ENCODE measurements around the gene MEIOC.
"Not testable (repeated sequence)": the region's sequence is repeated elsewhere in the genome, so short reads cannot be mapped to it uniquely, and the experiment has no call there.

MEIOC gene

DNA sequence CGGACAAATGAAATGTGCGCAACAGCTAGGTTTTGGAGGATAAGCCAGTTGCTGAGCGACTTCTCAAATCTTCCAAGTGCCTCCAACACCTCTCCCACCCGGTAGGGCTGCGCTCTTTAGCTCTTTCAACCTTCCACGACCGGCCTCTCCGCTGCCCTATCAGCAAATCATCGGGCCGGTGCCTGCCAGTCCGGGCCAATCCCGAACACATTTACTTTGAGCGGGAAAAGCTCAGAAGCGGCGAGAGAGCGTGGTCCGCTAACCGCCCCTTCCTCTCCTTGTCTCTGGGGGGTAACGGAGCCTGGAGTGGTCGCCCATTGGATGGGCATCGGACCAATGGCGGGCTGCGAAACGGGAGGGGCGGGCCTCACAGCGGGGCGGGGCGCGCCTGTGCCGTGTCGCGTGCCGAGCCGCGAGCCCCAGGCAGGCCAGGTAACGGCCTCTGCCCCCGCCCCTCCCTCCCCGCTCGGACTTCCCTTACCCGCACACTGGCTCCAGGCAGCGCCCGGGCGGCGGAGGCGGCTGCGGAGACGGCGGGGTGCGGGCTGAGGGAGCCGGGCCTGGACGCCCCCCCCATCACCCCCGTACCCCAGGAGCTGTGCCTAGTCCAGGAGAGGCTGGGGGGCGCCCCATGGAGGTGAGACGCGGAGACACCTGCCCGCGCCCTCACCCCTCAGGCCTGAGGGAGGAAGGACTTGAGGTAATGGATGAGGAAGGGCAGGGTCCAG is at the start of gene MEIOC:
Gene MEIOC, plus strand, starts transcription at position 486 of the 728 bp plus-strand sequence. Its CDS starts 146 bp downstream, at position 632.
- no peak for DNase-seq

GRCh38 chr17:44606658-44607057 is 49.6 kb upstream of the MEIOC start:
- DNase-seq: no peak

- peak; percentile 69 for DNase-seq
These were observed 48.2 kb upstream of the MEIOC start for GRCh38 chr17:44607836-44608690.

GRCh38 chr17:44608727-44609435 is 47.4 kb upstream of the MEIOC start:
- peak; percentile 29 for DNase-seq

DNA sequence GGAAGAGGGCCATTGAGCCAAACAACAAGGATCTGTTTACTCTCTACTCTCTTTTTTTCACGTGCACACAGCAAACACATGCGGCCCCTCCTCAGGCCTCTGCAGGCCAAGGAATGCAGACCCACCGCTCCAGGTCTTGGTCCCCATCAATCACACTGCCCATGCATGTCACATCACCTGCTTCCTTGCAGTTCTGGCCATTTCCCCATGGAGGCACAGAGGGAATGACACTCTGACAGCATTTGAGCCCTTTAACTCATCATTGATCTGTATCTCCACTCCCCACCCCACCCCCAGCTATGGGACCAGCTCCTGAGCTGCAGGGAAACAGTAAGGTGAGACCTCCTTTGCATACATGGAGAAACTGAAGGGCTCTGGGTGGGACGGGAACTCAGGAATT is 45.9 kb upstream of the MEIOC start:
- no peak for DNase-seq

DNA sequence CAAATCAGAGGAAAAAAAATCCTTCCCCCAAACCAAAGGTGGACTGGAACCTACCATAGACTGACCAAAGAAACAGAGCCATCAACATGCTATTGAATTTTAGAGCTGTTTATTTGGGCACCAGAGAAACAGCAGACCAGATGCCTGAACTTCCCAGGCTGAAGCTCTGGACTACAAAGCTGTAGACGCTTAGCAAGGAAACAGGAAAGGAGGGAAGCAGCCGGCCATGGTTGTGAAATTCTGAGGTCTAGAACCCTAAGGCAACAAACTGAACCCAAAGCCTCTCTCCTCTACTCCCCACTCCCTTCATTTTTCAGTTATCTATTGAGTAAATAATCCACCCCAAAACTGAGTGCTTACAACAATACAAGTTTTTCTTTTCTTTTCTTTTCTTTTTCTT is 45.4 kb upstream of the MEIOC start:
- DNase-seq: no peak

- no peak for DNase-seq
These were observed 41.4 kb upstream of the MEIOC start for GRCh38 chr17:44614862-44615261.

- not testable (repeated sequence) for DNase-seq
These were observed 37.6 kb upstream of the MEIOC start for GRCh38 chr17:44618652-44619051.

DNA sequence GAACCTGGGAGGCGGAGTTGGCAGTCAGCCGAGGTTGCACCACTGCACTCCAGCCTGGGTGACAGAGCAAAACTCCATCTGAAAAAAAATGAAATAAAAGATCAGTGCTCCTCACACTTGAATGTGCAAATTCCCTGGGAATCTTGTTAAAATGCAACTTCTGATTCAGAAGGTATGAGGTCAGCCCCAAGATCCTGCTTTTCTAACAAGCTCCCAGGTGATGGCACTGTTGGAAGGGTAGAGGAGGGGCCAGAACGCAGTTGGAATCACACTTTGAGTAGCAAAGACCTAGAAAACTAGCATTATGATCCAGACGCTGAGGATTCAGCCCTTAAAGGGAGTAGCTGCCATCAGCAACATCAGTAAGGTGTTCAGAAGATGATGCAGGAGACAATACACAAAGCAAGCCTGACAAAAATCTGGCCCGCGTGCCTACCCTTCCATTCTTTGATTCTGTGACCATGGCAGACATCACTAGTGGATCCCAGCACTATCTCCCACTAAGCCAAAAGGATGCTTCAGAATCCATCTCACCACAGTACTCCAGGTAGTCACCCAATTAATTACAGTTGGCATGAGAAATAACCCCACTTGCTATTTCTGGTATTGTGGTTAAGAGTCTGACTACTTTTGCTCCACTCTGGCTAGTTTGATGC is 33.1 kb upstream of the MEIOC start:
- no peak for DNase-seq

DNA sequence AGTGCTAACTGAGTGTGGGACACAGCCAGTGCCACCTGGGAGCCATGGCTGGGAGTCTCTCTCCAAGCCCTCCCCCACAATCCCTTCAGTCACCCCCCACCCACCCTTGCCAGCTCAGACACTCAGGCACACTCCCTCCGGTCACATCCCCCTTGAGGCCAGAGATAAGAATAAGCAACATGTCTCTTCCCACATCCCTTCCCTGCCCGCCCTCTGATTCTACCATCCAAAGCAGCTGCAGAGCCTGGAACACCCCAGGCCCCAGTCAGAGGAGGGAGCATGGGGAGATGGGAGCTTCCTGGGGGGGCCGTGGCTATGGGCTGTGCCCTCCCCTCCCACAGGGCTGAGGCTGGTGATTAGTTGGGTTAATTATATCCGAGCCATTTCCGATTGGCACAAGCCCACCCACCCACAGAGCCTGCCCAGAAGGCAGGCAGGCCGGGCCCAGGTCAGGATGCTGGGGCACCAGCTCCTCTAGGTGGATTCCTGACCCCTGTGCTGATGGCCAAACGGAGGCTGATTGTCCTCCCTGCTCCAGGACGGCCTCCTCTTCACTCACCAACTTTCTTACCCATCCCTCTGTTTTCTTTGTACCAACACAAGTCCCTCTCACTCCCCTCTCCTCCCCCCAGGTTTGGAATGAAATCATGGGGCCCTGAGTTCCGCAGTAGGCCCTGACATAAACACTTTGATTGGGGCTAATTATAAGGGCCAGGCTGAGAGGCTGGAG is 28.6 kb upstream of the MEIOC start:
- no peak for DNase-seq

GRCh38 chr17:44628243-44629188 is 27.8 kb upstream of the MEIOC start:
- no peak for DNase-seq

- no peak for DNase-seq
These were observed 27.0 kb upstream of the MEIOC start for GRCh38 chr17:44629314-44629713.

DNA sequence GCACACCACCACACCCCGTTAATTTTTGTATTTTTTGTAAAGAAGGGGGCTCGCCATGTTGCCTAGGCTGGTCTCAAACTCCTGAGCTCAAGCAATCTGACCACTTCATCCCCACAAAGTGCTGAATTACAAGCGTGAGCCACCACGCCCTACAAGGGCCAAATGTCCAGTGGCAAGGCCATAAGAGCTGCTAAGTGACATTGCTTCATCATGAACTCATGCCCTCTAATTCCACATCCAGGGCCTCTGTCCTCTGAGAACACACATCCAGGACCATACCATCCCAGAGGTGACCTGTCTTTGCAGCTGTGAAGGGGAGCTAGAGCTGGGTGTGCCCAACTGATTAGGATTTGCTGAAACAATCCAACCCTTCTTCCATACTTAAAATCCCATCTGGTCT is 25.6 kb upstream of the MEIOC start:
- DNase-seq: no peak

DNA sequence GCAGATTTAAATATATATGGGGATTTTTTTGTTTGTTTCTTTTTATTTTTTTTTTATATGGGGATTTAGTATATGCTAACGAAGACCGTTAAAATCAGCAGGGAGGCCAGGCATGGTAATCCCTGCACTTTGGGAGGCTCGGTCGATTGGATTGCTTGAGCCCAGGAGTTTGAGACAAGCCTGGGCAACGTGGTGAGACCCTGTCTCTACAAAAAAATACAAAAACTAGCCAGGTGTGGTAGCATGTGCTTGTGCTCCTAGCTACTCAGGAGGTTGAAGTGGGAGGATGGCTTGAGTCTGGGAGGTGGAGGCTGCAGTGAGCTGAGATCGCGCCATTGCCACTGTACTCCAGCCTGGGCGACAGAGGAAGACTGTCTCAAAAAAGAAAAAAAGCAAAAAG is 22.3 kb upstream of the MEIOC start:
- no peak for DNase-seq

DNA sequence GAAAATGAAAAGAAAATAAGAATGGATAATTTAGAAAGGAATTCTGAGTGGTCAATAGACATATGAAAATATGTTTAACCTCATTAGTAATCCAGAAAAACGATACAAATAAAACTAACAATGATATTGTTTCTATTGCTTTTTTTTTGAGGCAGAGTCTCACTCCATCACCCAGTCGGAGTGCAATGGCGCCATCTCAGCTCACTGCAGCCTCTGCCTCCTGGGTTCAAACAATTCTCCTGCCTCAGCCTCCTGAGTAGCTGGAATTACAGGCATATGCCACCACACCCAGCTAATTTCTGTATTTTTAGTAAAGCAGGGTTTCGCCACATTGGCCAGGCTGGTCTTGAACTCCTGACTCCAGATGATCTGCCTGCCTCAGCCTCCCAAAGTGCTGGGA is 21.9 kb upstream of the MEIOC start:
- DNase-seq: not testable (repeated sequence)

- DNase-seq: no peak
These were observed 19.7 kb upstream of the MEIOC start for GRCh38 chr17:44636562-44636961.

- no peak for DNase-seq
These were observed 19.2 kb upstream of the MEIOC start for GRCh38 chr17:44637066-44637465.

DNA sequence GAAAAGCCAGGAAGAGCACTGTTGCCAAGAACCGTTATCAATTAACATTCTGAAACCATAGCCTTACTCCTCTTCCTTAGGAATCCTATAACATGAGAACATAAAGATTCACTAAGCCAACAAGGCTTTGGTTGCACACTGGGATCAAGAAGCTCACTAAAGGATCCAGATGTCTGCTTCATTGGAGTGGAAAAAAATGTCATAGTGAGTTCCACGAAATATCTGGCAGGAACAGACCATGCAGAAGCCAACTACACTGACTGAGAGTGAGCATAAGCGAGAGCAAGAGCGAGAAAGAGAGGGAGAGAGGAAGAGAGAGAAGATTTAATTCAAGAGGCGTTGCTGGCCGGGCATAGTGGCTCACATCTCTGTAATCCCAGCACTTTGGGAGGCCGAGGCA is 13.4 kb upstream of the MEIOC start:
- no peak for DNase-seq

DNA sequence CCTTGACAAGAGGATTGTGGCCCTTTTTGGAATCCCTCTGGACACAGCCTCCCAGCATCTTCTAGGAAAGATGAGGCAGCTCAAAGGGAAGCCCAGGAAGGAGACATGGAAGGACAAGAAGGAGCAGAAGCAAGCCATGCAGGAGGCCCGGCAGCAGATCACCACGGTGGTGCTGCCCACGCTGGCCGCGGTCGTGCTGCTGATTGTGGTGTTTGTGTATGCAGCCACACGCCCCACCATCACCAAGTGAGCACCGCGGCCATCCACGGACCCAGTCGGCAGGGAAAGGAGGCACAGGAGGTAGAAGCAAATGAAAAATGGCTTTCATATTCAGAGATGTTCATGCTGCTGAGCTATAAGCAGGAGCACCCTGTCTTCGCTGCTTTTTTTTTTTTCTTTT is 10.9 kb upstream of the MEIOC start:
- DNase-seq: no peak

GRCh38 chr17:44646280-44646679 is 10.0 kb upstream of the MEIOC start:
- no peak for DNase-seq

DNA sequence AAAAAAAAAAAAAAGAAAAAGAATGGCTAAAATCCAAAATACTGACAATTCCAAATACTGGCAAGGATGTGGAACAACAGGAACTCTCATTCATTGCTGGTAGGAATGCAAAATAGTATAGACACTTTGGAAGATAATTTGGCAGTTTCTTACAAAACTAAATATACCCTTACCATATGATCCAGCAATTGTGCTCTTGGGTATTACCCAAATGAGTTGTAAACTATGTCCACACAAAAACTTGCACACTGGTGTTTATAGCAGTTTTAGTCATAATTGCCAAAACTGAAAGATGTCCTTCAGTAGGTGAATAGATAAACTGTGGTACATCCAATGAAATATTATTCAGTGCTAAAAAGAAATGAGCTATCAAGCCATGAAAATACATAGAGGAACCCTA is 8.5 kb upstream of the MEIOC start:
- DNase-seq: no peak
